Measurements from ENCODE around the gene RGS14.

RGS14 gene, protein sequence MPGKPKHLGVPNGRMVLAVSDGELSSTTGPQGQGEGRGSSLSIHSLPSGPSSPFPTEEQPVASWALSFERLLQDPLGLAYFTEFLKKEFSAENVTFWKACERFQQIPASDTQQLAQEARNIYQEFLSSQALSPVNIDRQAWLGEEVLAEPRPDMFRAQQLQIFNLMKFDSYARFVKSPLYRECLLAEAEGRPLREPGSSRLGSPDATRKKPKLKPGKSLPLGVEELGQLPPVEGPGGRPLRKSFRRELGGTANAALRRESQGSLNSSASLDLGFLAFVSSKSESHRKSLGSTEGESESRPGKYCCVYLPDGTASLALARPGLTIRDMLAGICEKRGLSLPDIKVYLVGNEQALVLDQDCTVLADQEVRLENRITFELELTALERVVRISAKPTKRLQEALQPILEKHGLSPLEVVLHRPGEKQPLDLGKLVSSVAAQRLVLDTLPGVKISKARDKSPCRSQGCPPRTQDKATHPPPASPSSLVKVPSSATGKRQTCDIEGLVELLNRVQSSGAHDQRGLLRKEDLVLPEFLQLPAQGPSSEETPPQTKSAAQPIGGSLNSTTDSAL

GRCh38 chr5:177357459-177358351 lies at the start of gene RGS14:
RGS14 (plus strand) TSS chr5:177357924; CDS start chr5:177358025, 101 bp downstream.
- no peak for FAIRE-seq

- FAIRE-seq = no peak
Observed at GRCh38 chr5:177308740-177309139, 49.0 kb upstream of the RGS14 start.

DNA sequence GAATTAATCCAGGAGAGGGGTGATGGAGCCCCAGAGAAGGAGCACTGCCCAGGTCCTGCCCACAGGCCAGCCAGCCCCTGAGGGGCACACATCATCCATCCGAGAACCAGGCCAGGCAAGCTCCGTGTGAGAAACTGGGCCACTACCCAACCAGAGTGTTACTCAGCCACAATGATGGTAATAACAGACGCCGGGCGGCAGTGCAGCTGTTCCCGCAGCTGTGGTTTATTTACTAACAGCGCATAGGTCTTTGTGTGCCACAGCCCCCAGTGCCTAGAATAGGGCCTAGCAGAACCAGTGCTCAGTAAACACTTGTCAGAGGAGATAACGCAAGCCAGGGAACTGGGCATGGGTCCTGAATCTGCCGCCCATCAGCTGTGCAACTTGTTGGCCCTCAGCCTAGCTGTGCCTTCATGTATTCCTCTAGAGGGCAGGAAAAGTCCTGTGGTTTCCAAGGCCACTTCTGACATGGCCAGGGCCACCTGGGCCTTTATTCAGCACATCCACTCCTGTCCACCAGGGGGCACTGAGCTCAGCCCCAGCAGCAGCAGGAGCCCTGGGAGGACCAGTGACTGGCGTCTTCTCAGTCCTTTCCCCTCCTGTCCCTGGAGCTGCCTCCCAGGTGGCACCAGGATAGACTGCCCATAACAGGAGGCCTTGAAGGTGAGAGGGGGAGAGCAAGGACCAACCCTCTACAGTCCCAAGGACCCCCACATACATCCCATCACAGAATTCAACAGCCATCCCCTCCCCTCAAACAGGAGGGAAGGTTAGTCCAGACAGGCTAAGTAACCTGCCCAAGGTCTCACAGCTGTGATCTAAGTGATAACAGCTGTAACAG lies 48.2 kb upstream of the RGS14 start:
- no peak for FAIRE-seq

DNA sequence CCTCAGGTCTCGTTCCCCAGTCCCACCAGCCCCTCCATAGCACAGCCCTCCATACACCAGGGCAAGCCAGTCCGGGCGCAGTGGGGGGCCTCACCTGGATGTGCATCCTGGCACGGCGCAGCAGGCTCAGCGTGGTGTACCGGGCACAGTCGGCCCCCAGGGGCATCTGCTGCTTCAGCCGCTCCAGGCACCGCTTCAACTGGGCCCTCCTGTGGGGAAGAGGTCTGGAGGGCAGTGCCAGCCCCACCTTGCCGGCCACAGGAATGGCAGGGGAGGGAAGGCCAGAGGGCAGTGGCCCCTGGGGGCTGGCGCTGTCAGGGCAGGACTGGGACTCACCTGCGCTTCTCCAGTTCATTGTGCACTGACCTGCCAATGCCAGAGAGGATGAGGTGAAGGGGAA lies 47.4 kb upstream of the RGS14 start:
- no peak for FAIRE-seq

GRCh38 chr5:177310757-177311391 lies 46.9 kb upstream of the RGS14 start:
- FAIRE-seq = no peak

GRCh38 chr5:177311392-177311722 lies 46.4 kb upstream of the RGS14 start:
- FAIRE-seq = no peak

- no peak for FAIRE-seq
Observed at GRCh38 chr5:177311723-177312648, 45.7 kb upstream of the RGS14 start, which contains the start of gene MXD3. MXD3 (minus strand) TSS chr5:177311898; CDS start chr5:177311830, 68 bp downstream.

GRCh38 chr5:177312649-177313181 lies 45.0 kb upstream of the RGS14 start:
- FAIRE-seq = no peak

GRCh38 chr5:177313561-177314259 lies 44.0 kb upstream of the RGS14 start:
- FAIRE-seq = no peak

GRCh38 chr5:177314376-177315342 lies 43.1 kb upstream of the RGS14 start:
- no peak for FAIRE-seq

DNA sequence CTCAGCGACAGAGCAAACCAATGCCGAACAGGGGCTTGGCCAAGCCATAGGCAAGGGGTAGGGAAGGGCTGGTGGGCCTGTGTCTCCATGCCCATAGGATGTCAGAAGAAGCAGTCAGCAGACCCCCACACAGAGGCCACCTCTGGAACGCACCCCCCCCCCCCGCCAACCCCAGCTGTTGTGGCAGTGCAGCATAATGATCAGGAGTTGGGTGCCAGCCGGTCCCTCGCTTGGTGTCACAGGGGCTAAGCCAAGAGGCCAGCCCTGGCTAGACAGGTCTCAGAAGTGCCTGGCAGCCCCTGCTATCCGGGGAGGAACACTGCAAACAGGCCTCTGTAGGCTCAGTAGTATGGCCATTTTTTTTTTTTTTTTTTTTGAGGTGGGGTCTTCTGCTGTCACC lies 42.3 kb upstream of the RGS14 start:
- FAIRE-seq = no peak

DNA sequence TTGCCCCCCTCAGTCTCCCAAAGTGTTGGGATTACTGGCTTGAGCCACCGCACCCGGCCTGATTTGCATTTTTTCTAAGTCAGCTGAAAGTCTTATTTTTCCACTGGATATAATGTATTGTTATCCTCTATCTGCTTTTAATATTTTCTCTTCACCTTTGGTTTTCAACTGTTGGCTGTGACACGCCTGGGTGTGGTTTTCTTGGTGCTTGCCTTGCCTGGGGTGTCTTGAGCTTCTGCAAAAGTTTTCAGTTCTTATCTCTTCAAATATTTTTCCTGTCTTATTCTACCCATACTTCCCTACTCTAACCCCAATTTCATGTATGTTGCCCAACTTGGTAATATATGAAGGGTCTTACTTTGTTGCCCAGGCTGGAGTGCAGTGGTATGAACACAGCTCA lies 41.7 kb upstream of the RGS14 start:
- FAIRE-seq = no peak

DNA sequence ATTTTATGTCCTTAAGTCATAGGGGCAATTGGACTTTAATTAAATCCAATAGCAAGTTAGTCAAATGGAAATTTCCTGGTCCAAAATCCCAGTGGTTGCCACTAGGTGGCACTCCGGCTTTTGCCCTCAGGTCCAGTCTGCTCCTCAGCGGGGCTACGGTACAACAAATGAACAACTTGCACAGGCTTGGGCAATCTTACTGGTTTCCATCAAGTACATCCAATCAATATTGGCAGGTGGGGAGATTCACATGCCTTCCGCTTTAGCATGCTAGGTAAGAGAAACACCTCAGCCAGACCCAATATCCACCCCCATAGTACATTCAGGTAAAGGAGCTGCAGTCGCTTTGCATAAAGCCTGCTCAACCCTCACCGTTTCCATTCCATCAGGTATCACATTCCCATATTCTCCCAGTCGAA lies 39.8 kb upstream of the RGS14 start:
- no peak for FAIRE-seq

DNA sequence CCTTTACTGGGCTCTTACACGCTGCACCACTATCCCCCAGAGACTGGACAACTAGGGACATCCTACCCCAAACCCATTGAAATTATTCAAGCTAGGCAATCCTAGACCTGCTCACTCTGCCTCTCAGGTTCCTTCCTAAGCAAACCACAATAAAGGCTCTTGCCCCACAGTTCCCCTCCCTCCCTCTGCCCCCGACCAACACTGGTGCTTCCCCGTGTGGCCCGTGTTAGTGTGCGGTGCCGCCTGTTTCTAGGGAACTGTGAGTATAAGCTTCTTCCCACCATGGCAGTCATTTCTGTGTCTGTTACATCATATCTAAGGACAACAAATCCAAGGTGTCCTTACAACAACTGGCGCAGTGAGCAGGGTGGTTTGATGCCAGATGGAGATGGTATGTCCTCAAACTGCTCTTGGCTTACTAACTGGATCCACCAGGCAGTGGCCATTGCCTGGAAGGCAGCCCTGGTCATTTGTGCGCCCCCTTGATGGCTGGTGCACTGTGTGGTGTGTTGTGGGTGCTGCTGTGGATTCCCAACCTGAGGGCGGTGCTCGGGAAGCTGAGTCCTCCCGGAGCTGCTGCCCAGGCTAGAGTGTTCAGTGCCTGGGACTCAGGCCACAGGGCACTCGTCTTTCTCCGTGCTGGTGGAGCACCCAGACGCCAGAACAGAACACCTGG lies 37.7 kb upstream of the RGS14 start:
- no peak for FAIRE-seq

DNA sequence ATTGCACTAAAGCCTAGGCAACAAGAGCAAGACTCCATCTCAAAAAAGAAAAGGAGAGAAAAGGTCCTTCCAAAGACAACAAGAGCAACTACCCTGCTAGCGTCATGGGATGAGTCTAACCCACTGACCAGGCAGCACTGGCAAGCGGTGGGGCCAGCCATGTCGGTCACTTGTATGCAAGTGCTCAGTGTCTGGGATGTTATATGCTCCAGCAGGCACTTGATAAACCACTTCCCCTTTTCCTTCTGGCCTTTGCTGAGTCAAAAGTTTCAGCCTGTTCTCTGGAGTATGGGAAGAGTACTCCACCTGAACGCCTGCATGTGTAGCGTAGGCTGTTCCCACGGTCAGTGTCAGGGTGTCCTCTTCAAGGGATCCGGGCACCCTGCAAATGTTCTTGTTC lies 36.8 kb upstream of the RGS14 start:
- FAIRE-seq = no peak

DNA sequence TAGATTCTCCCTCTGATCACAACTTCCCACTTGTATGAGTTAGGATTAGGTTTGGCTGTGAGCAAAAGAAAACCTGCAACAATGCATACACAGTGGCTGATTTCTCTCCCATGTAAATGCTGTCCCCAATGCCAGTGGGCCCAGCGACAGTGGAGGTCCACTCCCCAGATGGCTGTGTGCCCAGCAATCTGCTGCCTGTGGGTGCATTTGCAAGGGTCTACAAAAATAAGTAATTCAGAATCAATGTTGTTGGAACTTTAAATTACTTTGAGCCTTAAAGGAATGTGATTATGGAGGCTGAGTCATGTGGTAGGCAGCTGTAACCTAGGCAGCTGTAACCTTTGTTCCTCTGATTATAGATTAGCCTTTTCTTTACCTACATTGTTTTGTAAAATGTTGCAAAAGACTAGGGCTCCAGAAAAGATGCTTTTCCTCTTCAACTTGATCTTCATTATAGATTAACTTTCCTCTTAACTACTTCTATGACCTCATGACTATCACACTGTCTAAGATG lies 31.8 kb upstream of the RGS14 start:
- FAIRE-seq = no peak

All from colon (tissue), 2 donors.